T-helper 2 cell treated with Interferon-gamma antibody and Interleukin-4, amounts not matched to agents 5 μg/mL and 100 μg/mL, for 36 hours (primary cell): Measurements from ENCODE around the gene TBRG4.
A peak's percentile ranks its signal among the peaks of the same experiment; 100 is the strongest.
"Not testable (repeated sequence)": the region's sequence is repeated elsewhere in the genome, so short reads cannot be mapped to it uniquely, and the experiment has no call there.

Experiments
- DNase-seq: peaks from one replicate; pipeline ENCODE4 v3.0.0; 2021; ENCODE audit warnings: low spot score
- H3K27ac Mint-ChIP-seq: one replicate; pipeline ENCODE4 v1.8.0; 2021; ENCODE audit warnings: mild to moderate bottlenecking, mixed read lengths
- H3K27me3 Mint-ChIP-seq: one replicate; pipeline ENCODE4 v1.8.0; 2021; ENCODE audit warnings: low read depth, mixed read lengths
- H3K36me3 Mint-ChIP-seq: one replicate; pipeline ENCODE4 v1.8.0; 2021; ENCODE audit warnings: low read depth, mixed read lengths
- H3K4me1 Mint-ChIP-seq: one replicate; pipeline ENCODE4 v1.8.0; 2021; ENCODE audit warnings: low read depth, mixed read lengths
- H3K4me3 Mint-ChIP-seq: one replicate; pipeline ENCODE4 v1.8.0; 2022; ENCODE audit warnings: mild to moderate bottlenecking, moderate library complexity, mixed read lengths
- H3K9me3 Mint-ChIP-seq: one replicate; pipeline ENCODE4 v1.8.0; 2021; ENCODE audit warnings: mixed read lengths

Gene TBRG4

DNA sequence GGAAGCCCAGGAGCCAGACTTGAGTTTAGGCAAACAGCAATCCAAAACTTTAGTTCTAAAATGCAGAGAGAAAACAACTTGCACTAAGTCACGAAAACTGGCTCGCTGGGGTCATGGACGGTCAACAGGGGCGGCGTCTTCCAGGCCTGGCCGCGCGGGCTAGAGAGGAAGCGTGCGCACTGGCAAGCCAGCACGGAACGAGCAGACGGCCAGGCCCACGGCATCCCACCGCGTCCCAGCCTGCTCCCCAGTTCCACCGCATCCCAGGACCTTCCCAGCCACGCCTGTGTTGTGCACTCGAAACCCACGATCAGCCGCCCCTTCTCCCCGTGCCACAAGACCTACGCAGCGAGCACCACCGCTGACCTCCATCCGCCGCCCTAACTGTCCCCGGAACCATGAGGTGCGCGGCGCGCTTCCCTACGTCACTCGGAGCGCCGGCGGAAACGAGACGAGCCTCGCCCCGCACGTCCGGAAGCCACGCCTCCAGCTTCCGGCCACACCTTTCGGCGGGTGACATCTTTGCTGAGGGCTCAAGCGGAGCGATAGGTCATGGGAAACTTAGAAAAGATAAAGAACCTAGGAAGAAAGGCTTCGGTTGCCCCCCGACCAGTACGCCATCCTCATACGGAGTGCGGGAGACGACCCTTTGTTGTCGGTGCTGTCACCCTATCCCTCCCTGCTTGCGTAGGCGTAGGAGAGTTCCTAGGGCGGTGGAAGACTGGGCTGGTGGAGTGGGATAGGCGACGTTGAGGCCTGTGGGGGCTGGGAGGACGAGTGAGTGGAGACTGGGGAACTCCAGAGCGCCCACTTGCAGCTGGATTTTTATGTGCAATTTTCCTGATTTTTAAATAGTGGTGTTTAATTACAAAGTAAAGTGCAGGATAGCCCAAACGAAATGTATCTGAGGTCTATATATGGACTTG, at the start of gene TBRG4:
TBRG4 (minus strand) TSS at position 400 of the 926 bp plus-strand sequence. CDS start 2,460 bp downstream, outside the sequence.
- Mint-ChIP-seq H3K4me3 (peak within 1 kb of the TSS; percentile 95), H3K36me3 (peaks cover 28% of the 10 kb centered on the region), H3K9me3 (no peaks in the 10 kb centered on the region), H3K27me3 (peaks cover 22% of the 10 kb centered on the region), H3K27ac (peak within 1 kb of the TSS; percentile 98), H3K4me1 (peaks cover 36% of the 10 kb centered on the region)
- DNase-seq: peak; percentile 96

- Mint-ChIP-seq H3K4me1 (peaks cover 8% of the 10 kb centered on the region), H3K36me3 (no peaks in the 10 kb centered on the region), H3K4me3 (no peak overlapping the region), H3K9me3 (peaks cover 11% of the 10 kb centered on the region), H3K27me3 (peaks cover 34% of the 10 kb centered on the region), H3K27ac (no peak overlapping the region)
- DNase-seq: no peak
These were observed 49.6 kb upstream of the TBRG4 start for GRCh38 chr7:45161138-45161537.

GRCh38 chr7:45160417-45160881, 49.0 kb upstream of the TBRG4 start:
- DNase-seq: no peak
- peaks cover 34% of the 10 kb centered on the region for H3K27me3 Mint-ChIP-seq
- H3K4me1 Mint-ChIP-seq: peaks cover 8% of the 10 kb centered on the region
- H3K36me3 Mint-ChIP-seq: no peaks in the 10 kb centered on the region
- no peak overlapping the region for H3K27ac Mint-ChIP-seq
- no peak overlapping the region for H3K4me3 Mint-ChIP-seq
- H3K9me3 Mint-ChIP-seq: peaks cover 11% of the 10 kb centered on the region

DNA sequence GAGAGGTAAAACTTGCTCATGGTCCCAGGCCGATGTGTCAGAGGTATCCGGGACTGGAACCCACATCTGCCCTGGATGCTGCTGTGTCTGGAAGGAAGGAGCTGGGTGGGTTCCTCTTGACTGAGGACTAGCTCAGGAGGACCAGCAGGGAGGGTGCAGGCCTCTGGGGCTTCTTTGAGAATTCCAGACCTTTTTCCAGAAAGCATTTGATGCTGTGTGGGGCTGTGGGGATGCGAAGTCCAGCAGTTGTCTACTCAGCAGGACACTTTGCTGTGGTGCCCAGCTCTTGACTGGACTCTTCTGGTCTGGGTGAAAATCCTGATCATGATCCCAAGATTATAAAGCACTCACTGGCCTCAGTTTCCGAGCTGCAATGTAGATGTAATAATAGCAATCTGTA, 47.8 kb upstream of the TBRG4 start:
- DNase-seq: no peak
- Mint-ChIP-seq H3K4me3 (no peak overlapping the region), H3K36me3 (no peaks in the 10 kb centered on the region), H3K27me3 (peaks cover 34% of the 10 kb centered on the region), H3K9me3 (peaks cover 4% of the 10 kb centered on the region), H3K27ac (no peak overlapping the region), H3K4me1 (peaks cover 8% of the 10 kb centered on the region)

DNA sequence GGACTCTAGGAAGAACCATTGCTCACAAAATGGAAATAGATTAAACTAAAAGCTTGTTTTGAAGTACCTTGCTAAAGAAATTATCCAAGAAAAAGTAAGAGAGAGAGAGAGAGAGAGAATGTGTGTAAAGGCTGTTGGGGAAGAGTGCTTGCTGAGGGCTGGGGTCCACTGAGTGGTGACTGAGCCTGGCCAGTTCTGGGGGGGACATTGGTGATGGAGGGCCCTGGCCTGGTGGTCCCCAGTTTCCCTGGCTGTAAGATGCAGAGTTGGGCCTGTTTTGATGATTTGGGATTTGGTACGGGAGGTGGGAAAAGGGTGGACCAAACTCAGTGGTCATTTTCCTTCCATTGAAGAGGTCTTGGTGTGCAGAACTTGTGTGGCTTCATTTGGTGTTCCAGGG, 47.0 kb upstream of the TBRG4 start:
- Mint-ChIP-seq H3K36me3 (no peaks in the 10 kb centered on the region), H3K9me3 (peaks cover 3% of the 10 kb centered on the region), H3K27ac (no peak overlapping the region), H3K27me3 (peaks cover 31% of the 10 kb centered on the region), H3K4me3 (no peak overlapping the region), H3K4me1 (peaks cover 8% of the 10 kb centered on the region)
- no peak for DNase-seq

- H3K9me3 Mint-ChIP-seq: no peaks in the 10 kb centered on the region
- peaks cover 29% of the 10 kb centered on the region for H3K27me3 Mint-ChIP-seq
- H3K27ac Mint-ChIP-seq: no peak within 1 kb of the TSS
- H3K4me3 Mint-ChIP-seq: no peak within 1 kb of the TSS
- peaks cover 8% of the 10 kb centered on the region for H3K4me1 Mint-ChIP-seq
- H3K36me3 Mint-ChIP-seq: no peaks in the 10 kb centered on the region
- DNase-seq: no peak
These were observed 46.3 kb upstream of the TBRG4 start, which contains the start of gene RAMP3 for GRCh38 chr7:45157653-45158401. TSS of gene RAMP3 (plus strand) at chr7:45157791. CDS start at chr7:45157829, 38 bp downstream.

GRCh38 chr7:45157286-45157652, 45.8 kb upstream of the TBRG4 start:
- Mint-ChIP-seq H3K36me3 (no peaks in the 10 kb centered on the region), H3K4me3 (no peak overlapping the region)

DNA sequence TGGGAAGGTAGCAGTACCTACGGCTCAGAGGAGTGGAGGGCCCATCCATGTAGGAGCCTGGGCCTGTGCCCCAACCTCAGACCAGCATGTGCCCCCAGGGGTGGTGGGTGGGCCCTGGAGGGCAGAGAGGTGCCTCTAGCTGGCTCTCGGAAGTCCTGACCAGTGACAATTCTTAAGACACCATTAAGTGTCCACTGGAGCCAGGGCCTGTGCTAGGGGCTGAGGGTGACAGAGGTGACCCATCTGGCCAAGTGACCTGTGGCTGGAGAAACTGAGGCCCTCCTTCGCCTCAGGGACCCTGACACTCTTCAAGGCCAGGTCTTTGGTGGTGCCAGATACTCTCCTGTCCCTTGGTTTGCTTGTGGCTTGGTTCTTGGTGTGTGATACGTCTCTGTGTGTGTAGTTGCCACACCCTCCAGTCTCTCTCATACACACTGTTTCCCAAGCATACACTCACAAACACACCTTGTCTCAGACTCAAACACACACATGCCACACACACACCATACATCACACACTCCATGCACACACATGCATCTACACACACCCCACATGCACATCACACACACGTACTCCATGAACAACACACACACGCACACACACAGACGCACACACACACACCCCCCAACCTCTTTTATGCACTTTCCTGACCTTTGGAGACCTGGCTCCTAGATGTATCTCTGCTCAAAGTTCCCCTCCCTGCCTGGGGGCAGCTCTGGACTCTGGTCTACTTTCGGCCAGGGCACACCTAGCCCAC, 45.2 kb upstream of the TBRG4 start:
- DNase-seq: no peak
- Mint-ChIP-seq H3K9me3 (no peaks in the 10 kb centered on the region), H3K4me1 (peaks cover 8% of the 10 kb centered on the region), H3K4me3 (no peak overlapping the region), H3K27me3 (peaks cover 27% of the 10 kb centered on the region), H3K36me3 (no peaks in the 10 kb centered on the region), H3K27ac (no peak overlapping the region)

More at GRCh38 chr7:45157286-45157652, 45.8 kb upstream of the TBRG4 start:
- H3K27ac Mint-ChIP-seq: no peak overlapping the region
- H3K27me3 Mint-ChIP-seq: peaks cover 27% of the 10 kb centered on the region
- no peak for DNase-seq
- no peaks in the 10 kb centered on the region for H3K9me3 Mint-ChIP-seq
- H3K4me1 Mint-ChIP-seq: peaks cover 8% of the 10 kb centered on the region

GRCh38 chr7:45155941-45156340, 44.4 kb upstream of the TBRG4 start:
- H3K9me3 Mint-ChIP-seq: no peaks in the 10 kb centered on the region
- H3K4me1 Mint-ChIP-seq: peaks cover 4% of the 10 kb centered on the region
- H3K27me3 Mint-ChIP-seq: peaks cover 27% of the 10 kb centered on the region
- no peak for DNase-seq
- no peak overlapping the region for H3K4me3 Mint-ChIP-seq
- no peak overlapping the region for H3K27ac Mint-ChIP-seq
- H3K36me3 Mint-ChIP-seq: no peaks in the 10 kb centered on the region

DNA sequence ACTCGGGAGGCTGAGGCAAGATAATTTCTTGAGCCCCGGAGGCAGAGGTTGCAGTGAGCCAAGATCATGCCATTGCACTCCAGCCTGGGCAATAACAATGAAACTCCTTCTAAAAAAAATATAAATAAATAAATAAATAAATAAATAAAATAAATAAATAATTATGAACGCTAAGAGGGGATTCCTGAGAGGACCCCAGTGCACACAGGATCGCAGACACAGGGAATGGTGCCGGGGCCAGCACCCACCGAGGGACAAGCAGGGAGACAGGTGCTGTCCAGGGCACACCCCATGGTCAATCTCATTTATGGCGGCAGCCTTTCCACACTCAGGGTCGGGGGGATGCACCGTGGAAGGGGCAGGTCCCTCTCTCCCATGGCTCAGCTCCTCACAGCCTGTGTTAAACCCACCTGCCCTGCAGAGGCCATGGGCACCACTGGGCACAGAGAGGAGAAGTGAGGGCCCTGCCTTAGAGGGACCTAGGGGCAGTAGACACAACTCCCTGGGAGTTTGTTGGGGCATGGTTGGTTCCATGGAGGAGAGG, 43.9 kb upstream of the TBRG4 start:
- H3K27me3 Mint-ChIP-seq: peaks cover 29% of the 10 kb centered on the region
- H3K4me3 Mint-ChIP-seq: no peak overlapping the region
- H3K9me3 Mint-ChIP-seq: no peaks in the 10 kb centered on the region
- no peak overlapping the region for H3K27ac Mint-ChIP-seq
- H3K36me3 Mint-ChIP-seq: no peaks in the 10 kb centered on the region
- DNase-seq: no peak
- H3K4me1 Mint-ChIP-seq: peaks cover 2% of the 10 kb centered on the region

DNA sequence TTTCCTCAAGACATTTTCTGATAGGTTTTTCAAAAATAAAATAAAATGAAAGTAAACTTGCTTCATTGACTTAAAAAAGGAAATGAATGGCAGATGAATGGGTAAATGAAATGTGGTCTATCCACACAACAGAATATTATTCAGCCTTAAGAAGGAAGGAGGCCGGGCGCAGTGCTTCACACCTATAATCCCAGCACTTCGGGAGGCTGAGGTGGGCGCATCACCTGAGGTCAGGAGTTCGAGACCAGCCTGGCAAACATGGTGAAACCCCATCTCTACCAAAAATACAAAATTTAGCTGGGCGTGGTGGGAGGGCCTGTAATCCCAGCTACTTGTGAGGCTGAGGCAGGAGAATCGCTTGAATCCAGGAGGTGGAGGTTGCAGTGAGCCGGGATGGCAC, 42.4 kb upstream of the TBRG4 start:
- peaks cover 26% of the 10 kb centered on the region for H3K27me3 Mint-ChIP-seq
- not testable (repeated sequence) for H3K4me3 Mint-ChIP-seq, DNase-seq, H3K4me1 Mint-ChIP-seq, H3K27ac Mint-ChIP-seq, H3K9me3 Mint-ChIP-seq, H3K36me3 Mint-ChIP-seq

DNA sequence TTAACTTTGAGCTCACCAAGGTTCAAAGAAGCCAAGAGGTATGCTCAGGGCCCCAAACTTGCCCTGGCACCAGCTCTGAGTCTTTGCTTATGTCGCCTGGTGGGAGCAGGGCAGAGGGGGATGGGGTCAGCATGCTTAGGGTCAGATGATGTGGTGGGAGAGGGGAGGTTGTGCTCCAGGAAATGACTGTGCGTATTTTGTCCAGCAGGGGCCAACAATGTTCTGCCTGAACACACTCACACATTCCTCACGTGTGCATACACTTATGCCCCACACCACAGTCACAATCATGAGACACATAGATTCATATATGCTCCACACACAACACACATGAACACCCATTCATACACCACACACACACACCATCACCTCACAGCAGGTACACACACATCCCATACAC, 41.7 kb upstream of the TBRG4 start:
- no peak for DNase-seq
- Mint-ChIP-seq H3K9me3 (no peaks in the 10 kb centered on the region), H3K27me3 (peaks cover 23% of the 10 kb centered on the region), H3K4me3 (no peak overlapping the region), H3K36me3 (no peaks in the 10 kb centered on the region), H3K4me1 (no peaks in the 10 kb centered on the region), H3K27ac (no peak overlapping the region)

- no peak overlapping the region for H3K27ac Mint-ChIP-seq
- no peak overlapping the region for H3K4me3 Mint-ChIP-seq
- H3K36me3 Mint-ChIP-seq: no peaks in the 10 kb centered on the region
- peaks cover 20% of the 10 kb centered on the region for H3K27me3 Mint-ChIP-seq
- H3K4me1 Mint-ChIP-seq: no peaks in the 10 kb centered on the region
- DNase-seq: no peak
- H3K9me3 Mint-ChIP-seq: no peaks in the 10 kb centered on the region
These were observed 40.5 kb upstream of the TBRG4 start for GRCh38 chr7:45151967-45152366.
